ENCODE results near the gene OR6P1. TPM values are rescaled to one million over a fixed set of nuclear protein-coding genes. Genes with fewer than 3 reads are reported as not detected.

The OR6P1 gene
- total RNA-seq, 1 experiment from 2014 or later: not detected

DNA sequence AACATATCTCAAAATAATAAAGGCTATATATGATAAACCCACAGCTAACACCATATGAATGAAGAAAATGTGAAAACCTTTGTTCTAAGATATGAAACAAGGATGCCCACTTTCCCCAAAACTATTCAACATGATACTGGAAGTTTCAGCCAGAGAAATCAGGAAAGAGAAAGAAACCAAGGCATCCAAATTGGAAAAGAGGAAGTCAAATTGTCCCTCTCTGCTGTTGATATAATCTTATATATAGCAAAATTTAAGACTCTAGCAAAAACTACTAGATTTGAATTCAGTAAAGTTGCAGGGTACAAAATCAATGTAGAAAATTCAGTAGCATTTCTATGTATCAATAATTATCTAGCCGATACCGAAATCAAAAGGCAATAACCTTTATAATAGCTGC, 30.4 kb upstream of the OR6P1 start:
- Mint-ChIP-seq H3K27me3 (ENCODE audit: low read depth) (no peaks in the 10 kb centered on the region; the same call in 1 of the 2 replicates), H3K36me3 (ENCODE audit: insufficient read depth in 1 of 3, low read depth in 3 of 3) (peaks cover 6 to 7% (median 7%) of the 10 kb centered on the region in 3 experiments; a peak in 6 of 7 replicates), H3K4me1 (no peaks in the 10 kb centered on the region), H3K4me3 (no peak overlapping the region), H3K9me3 (peaks cover 12 to 14% of the 10 kb centered on the region in 2 experiments), H3K27ac (no peak overlapping the region)
- H2BK20ac ChIP-seq (ENCODE audit: low read depth, low read length, poor library complexity, severe bottlenecking): no peak overlapping the region
- H2AFZ ChIP-seq (ENCODE audit: low read length): no peak overlapping the region
- no peak overlapping the region for H2BK5ac ChIP-seq (ENCODE audit: insufficient read length, low read length)
- WGBS (ENCODE audit: extremely low coverage, insufficient read length, low lambda C conversion rate): no CpG with 5 or more reads among the region's 2 CpGs
- H3K56ac ChIP-seq (ENCODE audit: insufficient read length, low read depth, low read length): no peak overlapping the region
- H3K27me3 ChIP-seq (ENCODE audit: insufficient read depth, low read length): no peaks in the 10 kb centered on the region
- no peak overlapping the region for H3K4me2 ChIP-seq (ENCODE audit: insufficient read depth, insufficient read length, low read length)
- no peak overlapping the region for H3K9ac ChIP-seq (ENCODE audit: extremely low read depth, insufficient read length, low read length)
- H3K4me1 ChIP-seq (ENCODE audit: insufficient read depth, low read length): no peaks in the 10 kb centered on the region
- no peaks in the 10 kb centered on the region for H3K79me2 ChIP-seq (ENCODE audit: insufficient read depth, low read length)
- H4K91ac ChIP-seq (ENCODE audit: insufficient read length, low read depth, low read length): no peak overlapping the region
- no peak overlapping the region for H2BK120ac ChIP-seq (ENCODE audit: low read depth, low read length, poor library complexity, severe bottlenecking)
- H3K27ac ChIP-seq (ENCODE audit: insufficient read length, low read depth, low read length): no peak overlapping the region
- no peak for DNase-seq
- H3K23me2 ChIP-seq (ENCODE audit: insufficient read length, low read depth, low read length, poor library complexity, severe bottlenecking): no peaks in the 10 kb centered on the region
- H4K8ac ChIP-seq (replicated peaks; ENCODE audit: insufficient read length, low read depth, low read length): no peak overlapping the region
- H3K14ac ChIP-seq (ENCODE audit: insufficient read depth, low read length): no peak overlapping the region
- no peak overlapping the region for H2BK12ac ChIP-seq (ENCODE audit: insufficient read length, low read depth, low read length)
- H4K5ac ChIP-seq (ENCODE audit: insufficient read length, low read depth, low read length): no peak overlapping the region
- H3K79me1 ChIP-seq (ENCODE audit: insufficient read depth, low read depth, low read length, poor library complexity, severe bottlenecking): no peaks in the 10 kb centered on the region
- no peaks in the 10 kb centered on the region for H3K9me3 ChIP-seq (ENCODE audit: control insufficient read depth, low read depth, low read length)
- H2AK5ac ChIP-seq (ENCODE audit: insufficient read length, low read length): no peak overlapping the region
- no peak overlapping the region for H3T11ph ChIP-seq (ENCODE audit: low read length)
- H3K18ac ChIP-seq (ENCODE audit: insufficient read length, low read depth, low read length): no peak overlapping the region
- no peaks in the 10 kb centered on the region for H4K20me1 ChIP-seq (ENCODE audit: control insufficient read depth, insufficient read depth, insufficient read length)
- TF ChIP-seq, protein P1, sequence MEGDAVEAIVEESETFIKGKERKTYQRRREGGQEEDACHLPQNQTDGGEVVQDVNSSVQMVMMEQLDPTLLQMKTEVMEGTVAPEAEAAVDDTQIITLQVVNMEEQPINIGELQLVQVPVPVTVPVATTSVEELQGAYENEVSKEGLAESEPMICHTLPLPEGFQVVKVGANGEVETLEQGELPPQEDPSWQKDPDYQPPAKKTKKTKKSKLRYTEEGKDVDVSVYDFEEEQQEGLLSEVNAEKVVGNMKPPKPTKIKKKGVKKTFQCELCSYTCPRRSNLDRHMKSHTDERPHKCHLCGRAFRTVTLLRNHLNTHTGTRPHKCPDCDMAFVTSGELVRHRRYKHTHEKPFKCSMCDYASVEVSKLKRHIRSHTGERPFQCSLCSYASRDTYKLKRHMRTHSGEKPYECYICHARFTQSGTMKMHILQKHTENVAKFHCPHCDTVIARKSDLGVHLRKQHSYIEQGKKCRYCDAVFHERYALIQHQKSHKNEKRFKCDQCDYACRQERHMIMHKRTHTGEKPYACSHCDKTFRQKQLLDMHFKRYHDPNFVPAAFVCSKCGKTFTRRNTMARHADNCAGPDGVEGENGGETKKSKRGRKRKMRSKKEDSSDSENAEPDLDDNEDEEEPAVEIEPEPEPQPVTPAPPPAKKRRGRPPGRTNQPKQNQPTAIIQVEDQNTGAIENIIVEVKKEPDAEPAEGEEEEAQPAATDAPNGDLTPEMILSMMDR (conservative IDR thresholded peaks at IDR 0.05): no peak
- no peak overlapping the region for H3K23ac ChIP-seq (ENCODE audit: insufficient read length, low read depth, low read length)
- no peak overlapping the region for H3K4ac ChIP-seq (ENCODE audit: low read depth, low read length)
- H2BK15ac ChIP-seq (ENCODE audit: low read depth, low read length): no peak overlapping the region
